ENCODE results near the gene TMEM132C. TPM values are rescaled to one million over a fixed set of nuclear protein-coding genes. Genes with fewer than 3 reads are reported as not detected.
"Not testable (repeated sequence)": the region's sequence is repeated elsewhere in the genome, so short reads cannot be mapped to it uniquely, and the experiment has no call there.

The TMEM132C gene
- total and polyA plus RNA-seq, 2 of the 8 experiments (the other 6 are each of a cell fraction or from before 2014, with no cell fraction given) = 0.23 to 0.76 TPM

- FAIRE-seq; H3K79me2 ChIP-seq (ENCODE audit: control insufficient read depth in 1 of 2, insufficient read depth in 2 of 2, low read length in 2 of 2); H3K9me3 ChIP-seq (ENCODE audit: insufficient read depth in 2 of 2, low read depth in 1 of 2, low read length in 1 of 2); H4K91ac ChIP-seq (replicated peaks; ENCODE audit: insufficient read length, low read length); H2AK5ac ChIP-seq (ENCODE audit: low read depth, low read length); H2BK5ac ChIP-seq (ENCODE audit: low read depth, low read length); H3K27me3 ChIP-seq (replicated peaks in 1 of 4; ENCODE audit: control insufficient read depth in 3 of 4, extremely low read depth in 1 of 4, insufficient read depth in 3 of 4, low read length in 3 of 4); H4K8ac ChIP-seq (ENCODE audit: extremely low read depth, insufficient read depth, low read length); H3K4me3 ChIP-seq (ENCODE audit: extremely low read depth in 1 of 4, insufficient read depth in 2 of 4, low read depth in 3 of 4, low read length in 4 of 4); DNase-seq (ENCODE audit: low read depth in 1 of 2, low spot score in 2 of 2); H3K27ac ChIP-seq (ENCODE audit: low read depth, low read length); H4K5ac ChIP-seq (ENCODE audit: insufficient read length, low read depth, low read length); H3K23me2 ChIP-seq (ENCODE audit: low read depth, low read length); H3K23ac ChIP-seq (ENCODE audit: insufficient read length); H3K56ac ChIP-seq (replicated peaks; ENCODE audit: insufficient read length, low read depth, low read length); H2AFZ ChIP-seq (ENCODE audit: low read length); H3K18ac ChIP-seq (ENCODE audit: extremely low read depth, low read length); POLR2A ChIA-PET (ENCODE audit: partially characterized antibody); H3K36me3 ChIP-seq (ENCODE audit: control insufficient read depth in 2 of 4, insufficient read depth in 4 of 4, low read length in 3 of 4); H2BK120ac ChIP-seq (replicated peaks; ENCODE audit: low read depth, low read length); H2BK12ac ChIP-seq (ENCODE audit: low read depth, low read length); H2BK20ac ChIP-seq (ENCODE audit: low read length); H3K4me1 ChIP-seq (replicated peaks in 1 of 4; ENCODE audit: control insufficient read depth in 3 of 4, insufficient read depth in 4 of 4, low read length in 3 of 4); H3K9ac ChIP-seq (replicated peaks in 1 of 4; ENCODE audit: extremely low read depth in 1 of 4, low read depth in 3 of 4, low read length in 3 of 4); H4K20me1 ChIP-seq (replicated peaks in 1 of 2; ENCODE audit: control insufficient read depth in 1 of 2, insufficient read depth in 2 of 2, low read length in 2 of 2); CTCF ChIA-PET (ENCODE audit: partially characterized antibody); H3K79me1 ChIP-seq (ENCODE audit: low read depth, low read length); H3K4me2 ChIP-seq (ENCODE audit: insufficient read depth in 1 of 2, low read depth in 2 of 2, low read length in 2 of 2); H3K4ac ChIP-seq (replicated peaks; ENCODE audit: insufficient read length, low read depth, low read length); H2BK15ac ChIP-seq (ENCODE audit: low read length); H3K14ac ChIP-seq (ENCODE audit: insufficient read length): not testable (repeated sequence)
Observed at GRCh38 chr12:128253829-128254228, 13.1 kb upstream of the TMEM132C start.
